Body of pancreas (tissue), 4 donors: ENCODE data around the gene SAMD13. TPM values are rescaled to one million over a fixed set of nuclear protein-coding genes. Genes with fewer than 3 reads are reported as not detected.

Experiments used
- ATAC-seq: fragments of 150-250 bp; one replicate; pipeline ENCODE4 v1.9.1; 2016
- DNase-seq, 4 donors: peaks; one replicate each; pipeline ENCODE4 v3.0.0-alpha.2; 2019
- H3K27ac ChIP-seq, 4 donors: fragments of 200-600 bp; sonication (generic); 1 replicate in 3 of 4; 2 replicates in 1 of 4; pipeline versions ENCODE4 v1.5.1 to v1.6.1; 2016 to 2019; ENCODE audit warnings: mild to moderate bottlenecking in 1 of 4, mixed read lengths in 1 of 4, moderate library complexity in 1 of 4
- H3K27me3 ChIP-seq, 2 donors: fragments of 200-600 bp; sonication (generic); one replicate each; pipeline ENCODE4 v1.6.0; 2016; ENCODE audit warnings: mild to moderate bottlenecking in 1 of 2
- H3K36me3 ChIP-seq, 2 donors: fragments of 200-600 bp; sonication (generic); replicated peaks in 1 of 2; 2 replicates each; pipeline ENCODE4 v1.5.1; 2016; ENCODE audit warnings: low read depth in 2 of 2; ENCODE audit not compliant: insufficient read depth in 1 of 2
- H3K4me1 ChIP-seq: fragments of 200-600 bp; sonication (generic); one replicate; pipeline ENCODE4 v1.6.0; 2016
- H3K4me3 ChIP-seq, 2 donors: fragments of 200-600 bp; sonication (generic); 1 replicate in 1 of 2; 2 replicates in 1 of 2; pipeline ENCODE4 v1.5.1; 2016 to 2019
- H3K9me3 ChIP-seq, 3 donors: fragments of 200-600 bp; sonication (generic); 1 replicate in 2 of 3; 2 replicates in 1 of 3; pipeline ENCODE4 v1.5.1; 2016
- POLR2A ChIP-seq, 3 donors: fragments of 450-650 bp; IDR thresholded peaks; one replicate each; pipeline ENCODE4 v1.6.1; 2016; ENCODE audit warnings: antibody characterized with exemption in 3 of 3, mild to moderate bottlenecking in 2 of 3
- WGBS, 2 donors: methylation state at CpG; one replicate each; pipeline ENCODE4 v1.1.5; 2017; 5-methylcytosine and 5-hydroxymethylcytosine counted together
- intact Hi-C: fragments of 100-400 bp; cut with DNase I; formaldehyde crosslinking; loops from one replicate; pipeline ENCODE4 v1.15.1; 2023
- total RNA-seq, 2 donors: library from RNA; depleted of rRNA; stranded (reverse); fragments of >200 nt; gene quantifications; one replicate each; pipeline ENCODE4 v1.1.0, GENCODE V29; 2016
- TF ChIP-seq, protein P1 (sequence below), 7 experiments: fragments of 450-650 bp in 4 of 7; fragments of 200-600 bp in 3 of 7; sonication (generic) in 3 of 7; IDR thresholded peaks; one replicate each; pipeline ENCODE4 v1.5.1; 2016 to 2019; ENCODE audit warnings: antibody characterized with exemption in 7 of 7

Gene SAMD13
- total RNA-seq, 2 donors from 2014 or later, result 0.66 to 1.3 TPM

DNA sequence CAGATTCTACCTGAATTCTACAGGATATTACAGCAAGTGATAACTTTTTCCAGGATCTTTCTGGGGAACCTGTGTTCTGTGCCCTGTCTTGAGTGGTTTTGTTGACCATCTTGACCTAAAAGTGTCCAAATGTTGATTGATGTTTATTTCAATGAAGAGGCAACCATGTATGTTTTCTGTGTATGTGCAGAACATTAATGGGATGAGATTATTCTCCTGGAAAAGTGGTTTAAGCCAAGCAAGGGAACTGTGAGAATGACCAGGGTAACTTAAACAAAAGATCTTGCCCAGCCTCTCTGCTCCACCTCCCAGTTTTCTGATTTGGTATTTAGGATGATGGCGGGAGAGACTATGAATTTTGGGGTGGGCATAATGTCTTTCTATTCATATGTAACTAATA lies 1.0 kb upstream of the SAMD13 start:
- Histone ChIP-seq H3K4me1 (peaks cover 40% of the 10 kb centered on the region), H3K27me3 (no peaks in the 10 kb centered on the region), H3K36me3 (no peaks in the 10 kb centered on the region), H3K9me3 (no peaks in the 10 kb centered on the region), H3K4me3 (no peak overlapping the region), H3K27ac (peak overlapping the region in 3 of 4 donors; percentile 50 to 87 (median 82))
- no peak for ATAC-seq
- intact Hi-C loops, result no loop called here
- no peak for DNase-seq
- TF ChIP-seq, protein P1, sequence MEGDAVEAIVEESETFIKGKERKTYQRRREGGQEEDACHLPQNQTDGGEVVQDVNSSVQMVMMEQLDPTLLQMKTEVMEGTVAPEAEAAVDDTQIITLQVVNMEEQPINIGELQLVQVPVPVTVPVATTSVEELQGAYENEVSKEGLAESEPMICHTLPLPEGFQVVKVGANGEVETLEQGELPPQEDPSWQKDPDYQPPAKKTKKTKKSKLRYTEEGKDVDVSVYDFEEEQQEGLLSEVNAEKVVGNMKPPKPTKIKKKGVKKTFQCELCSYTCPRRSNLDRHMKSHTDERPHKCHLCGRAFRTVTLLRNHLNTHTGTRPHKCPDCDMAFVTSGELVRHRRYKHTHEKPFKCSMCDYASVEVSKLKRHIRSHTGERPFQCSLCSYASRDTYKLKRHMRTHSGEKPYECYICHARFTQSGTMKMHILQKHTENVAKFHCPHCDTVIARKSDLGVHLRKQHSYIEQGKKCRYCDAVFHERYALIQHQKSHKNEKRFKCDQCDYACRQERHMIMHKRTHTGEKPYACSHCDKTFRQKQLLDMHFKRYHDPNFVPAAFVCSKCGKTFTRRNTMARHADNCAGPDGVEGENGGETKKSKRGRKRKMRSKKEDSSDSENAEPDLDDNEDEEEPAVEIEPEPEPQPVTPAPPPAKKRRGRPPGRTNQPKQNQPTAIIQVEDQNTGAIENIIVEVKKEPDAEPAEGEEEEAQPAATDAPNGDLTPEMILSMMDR (IDR thresholded peaks at IDR 0.05), result no peak
- no peak for TF ChIP-seq POLR2A (IDR thresholded peaks at IDR 0.05)
- 84 to 89% methylated on average over 1 of the region's 1 CpG for WGBS, 2 donors

DNA sequence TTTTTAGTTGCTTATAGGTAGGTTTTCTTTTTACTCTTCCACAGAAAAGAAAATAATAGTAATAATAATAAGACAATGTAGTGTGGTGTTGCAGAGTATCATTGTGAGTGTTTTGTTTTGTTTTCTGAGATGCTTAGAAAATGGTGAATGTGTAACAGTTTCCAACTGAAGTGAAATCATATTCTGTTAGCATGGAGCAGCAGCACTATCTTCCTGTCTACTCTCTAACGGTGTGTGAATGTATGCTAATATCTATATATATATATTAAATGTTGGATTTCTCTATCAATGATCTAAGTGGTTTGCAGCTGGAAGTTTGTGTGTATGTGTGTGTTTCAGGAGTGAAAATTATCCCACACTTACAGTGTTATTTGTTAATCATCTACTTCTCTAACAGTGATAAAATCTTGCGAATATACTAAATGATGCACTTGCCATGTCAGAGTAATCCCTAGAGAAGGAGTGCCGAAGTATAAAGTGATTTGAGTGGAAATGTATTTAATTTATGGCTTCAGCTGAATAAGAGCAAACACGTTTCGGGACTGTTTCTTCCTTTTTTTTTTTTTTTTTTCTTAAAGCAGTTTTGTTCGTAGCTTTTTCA lies 377 bp downstream of the SAMD13 start:
- WGBS, 2 donors, result 4 to 5% methylated on average over 6 of the region's 6 CpGs
- DNase-seq, result no peak
- peaks cover 40% of the 10 kb centered on the region for H3K4me1 ChIP-seq
- no peak for ATAC-seq
- no peaks in the 10 kb centered on the region for H3K9me3 ChIP-seq
- TF ChIP-seq, protein P1 (IDR thresholded peaks at IDR 0.05), result no peak
- TF ChIP-seq POLR2A (IDR thresholded peaks at IDR 0.05), result no peak
- intact Hi-C loops, result no loop called here
- H3K4me3 ChIP-seq, result no peak overlapping the region
- no peaks in the 10 kb centered on the region for H3K36me3 ChIP-seq
- H3K27ac ChIP-seq, result peak overlapping the region in 3 of 4 donors; percentile 50 to 82 (median 72)
- H3K27me3 ChIP-seq, result no peaks in the 10 kb centered on the region

DNA sequence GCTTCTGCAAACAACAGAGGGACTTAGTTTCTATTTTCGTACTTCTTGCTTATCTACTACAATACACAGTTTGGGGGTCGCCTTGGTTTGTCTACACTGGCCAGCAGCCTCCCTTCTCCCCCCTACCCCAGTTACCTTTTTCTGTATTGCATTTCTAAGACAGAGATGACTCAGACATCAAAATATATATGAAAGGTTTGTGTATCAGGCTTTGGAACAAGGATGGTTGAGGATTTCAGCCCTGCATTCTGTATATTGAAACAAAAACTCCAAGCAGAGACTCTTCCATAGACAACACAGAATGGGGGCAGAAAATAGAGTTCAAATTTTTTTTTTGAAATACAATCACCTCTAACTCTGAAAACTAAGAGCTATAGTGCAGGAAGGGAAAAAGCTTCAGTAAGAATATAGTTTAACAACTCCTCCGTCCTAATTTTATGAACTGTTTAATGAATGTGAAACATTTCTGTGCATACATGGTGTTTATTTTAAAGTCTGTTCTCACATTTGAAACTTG lies 1.9 kb downstream of the SAMD13 start:
- TF ChIP-seq POLR2A (IDR thresholded peaks at IDR 0.05), result no peak
- TF ChIP-seq, protein P1 (IDR thresholded peaks at IDR 0.05), result no peak
- peaks cover 33% of the 10 kb centered on the region for H3K4me1 ChIP-seq
- peak overlapping the region in 3 of 4 donors; percentile 50 to 82 (median 72) for H3K27ac ChIP-seq
- no peaks in the 10 kb centered on the region for H3K9me3 ChIP-seq
- no peak for ATAC-seq
- WGBS, 2 donors, result 6 to 19% methylated on average over 3 of the region's 3 CpGs
- no peak for DNase-seq
- intact Hi-C loops, result no loop called here
- no peaks in the 10 kb centered on the region for H3K27me3 ChIP-seq
- H3K36me3 ChIP-seq, result no peaks in the 10 kb centered on the region
- peak overlapping the region in 1 of 2 donors; percentile 8 for H3K4me3 ChIP-seq

DNA sequence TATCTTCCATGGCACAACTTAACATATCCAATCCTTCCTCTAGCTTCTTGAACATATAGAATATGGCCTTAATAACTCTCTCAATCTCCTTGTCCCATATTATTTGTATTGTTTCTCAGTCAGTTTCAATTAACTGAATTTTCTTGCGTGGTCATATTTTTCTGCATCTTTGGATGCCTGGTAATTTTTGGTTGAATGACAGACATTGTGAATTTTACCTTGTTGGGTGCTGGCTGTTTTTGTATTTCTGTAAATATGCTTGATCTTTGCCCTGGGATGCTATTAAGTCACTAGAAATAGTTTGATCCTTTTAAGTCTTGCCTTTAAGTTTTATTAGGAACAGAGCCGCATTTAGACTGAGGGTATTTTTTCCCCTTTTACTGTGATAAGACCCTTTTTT lies 5.9 kb downstream of the SAMD13 start:
- no peaks in the 10 kb centered on the region for H3K9me3 ChIP-seq
- no peak for ATAC-seq
- no peak for DNase-seq
- no peaks in the 10 kb centered on the region for H3K36me3 ChIP-seq
- WGBS, 2 donors, result 96 to 99% methylated on average over 2 of the region's 2 CpGs
- H3K27me3 ChIP-seq, result no peaks in the 10 kb centered on the region
- intact Hi-C loops, result no loop called here
- peaks cover 10% of the 10 kb centered on the region for H3K4me1 ChIP-seq
- no peak overlapping the region for H3K27ac ChIP-seq
- TF ChIP-seq POLR2A (IDR thresholded peaks at IDR 0.05), result no peak
- TF ChIP-seq, protein P1 (IDR thresholded peaks at IDR 0.05), result no peak
- H3K4me3 ChIP-seq, result no peak overlapping the region

DNA sequence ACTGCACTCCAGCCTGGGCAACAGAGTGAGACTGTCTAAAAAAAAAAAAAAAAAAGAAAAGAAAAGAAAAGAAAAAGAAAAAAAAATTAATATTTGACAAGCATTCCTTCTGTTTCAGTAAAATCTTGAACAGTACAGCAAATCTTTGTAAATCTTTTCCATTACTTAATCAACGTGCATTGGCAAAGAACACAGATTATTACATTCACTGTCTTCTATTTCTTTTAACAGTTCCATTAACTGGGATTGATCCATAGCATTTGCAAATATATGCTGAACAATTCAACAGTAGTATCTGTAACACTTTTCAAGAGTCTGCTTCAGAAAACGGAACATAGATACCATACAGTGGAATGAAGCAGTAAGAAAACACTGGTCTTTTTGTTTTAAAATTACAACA lies 9.8 kb downstream of the SAMD13 start:
- Histone ChIP-seq H3K27me3 (no peaks in the 10 kb centered on the region), H3K27ac (no peak overlapping the region), H3K9me3 (no peaks in the 10 kb centered on the region), H3K4me3 (no peak overlapping the region), H3K4me1 (no peaks in the 10 kb centered on the region), H3K36me3 (no peaks in the 10 kb centered on the region)
- ATAC-seq (no peak), DNase-seq (no peak)
- TF ChIP-seq POLR2A (IDR thresholded peaks at IDR 0.05), result no peak
- TF ChIP-seq, protein P1 (IDR thresholded peaks at IDR 0.05), result no peak
- 79 to 81% methylated on average over 2 of the region's 2 CpGs for WGBS, 2 donors
- intact Hi-C loops, result no loop called here
